ENCODE measurements around the gene PHC2.

The PHC2 gene

GRCh38 chr1:33380811-33381210, 50.1 kb downstream of the PHC2 start:
- TF ChIP-seq ZNF274 (IDR thresholded peaks at IDR 0.05; ENCODE audit: low read depth, low read length): no peak
- no peak overlapping the region for H3K4me3 ChIP-seq (ENCODE audit: low read length)

- no peak for TF ChIP-seq ZNF274 (IDR thresholded peaks at IDR 0.05; ENCODE audit: low read depth, low read length)
- no peak overlapping the region for H3K4me3 ChIP-seq (ENCODE audit: low read length)
These were observed 51.1 kb downstream of the PHC2 start for GRCh38 chr1:33379631-33380354.

DNA sequence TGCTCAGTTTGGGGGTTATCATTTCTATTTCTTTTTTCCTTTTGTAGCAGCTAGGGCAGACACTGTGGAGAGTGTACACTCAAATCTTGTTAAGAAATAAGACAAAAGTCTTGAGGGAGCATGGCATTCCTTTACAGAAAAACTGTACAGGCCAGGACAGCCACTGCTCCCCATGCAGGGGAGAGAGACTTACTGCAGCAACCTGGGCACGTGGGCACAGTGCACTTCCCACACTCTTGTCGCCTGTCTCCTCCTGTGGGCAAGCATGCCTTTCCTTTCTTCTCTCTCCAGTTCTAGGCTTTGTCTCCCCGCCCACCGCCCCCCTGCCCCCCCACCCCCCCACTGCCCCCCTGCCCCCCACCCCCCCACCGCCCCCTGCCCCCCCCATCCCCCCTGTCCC, 51.9 kb downstream of the PHC2 start:
- H3K4me3 ChIP-seq (ENCODE audit: low read length): no peak overlapping the region
- TF ChIP-seq ZNF274 (IDR thresholded peaks at IDR 0.05; ENCODE audit: low read depth, low read length): no peak

DNA sequence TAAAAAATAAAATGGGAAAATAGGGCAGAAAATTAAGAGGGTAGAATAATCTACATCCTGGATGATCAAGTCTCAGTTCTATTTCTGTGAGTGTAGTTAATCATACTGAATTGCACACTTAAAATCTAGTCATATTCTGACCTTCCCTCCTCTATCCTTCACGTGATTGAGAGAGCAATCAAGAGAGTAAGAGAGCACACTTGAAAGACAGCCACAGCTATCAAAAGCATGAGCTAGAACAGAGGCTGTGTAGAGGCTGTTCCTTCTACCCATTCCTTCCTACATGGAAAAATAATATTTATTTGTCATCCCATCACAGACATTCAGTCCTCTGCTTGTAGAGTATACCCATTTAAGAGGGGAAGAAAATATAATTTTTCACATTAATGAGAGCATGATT, 52.4 kb downstream of the PHC2 start:
- TF ChIP-seq ZNF274 (IDR thresholded peaks at IDR 0.05; ENCODE audit: low read depth, low read length): no peak
- H3K4me3 ChIP-seq (ENCODE audit: low read length): no peak overlapping the region

DNA sequence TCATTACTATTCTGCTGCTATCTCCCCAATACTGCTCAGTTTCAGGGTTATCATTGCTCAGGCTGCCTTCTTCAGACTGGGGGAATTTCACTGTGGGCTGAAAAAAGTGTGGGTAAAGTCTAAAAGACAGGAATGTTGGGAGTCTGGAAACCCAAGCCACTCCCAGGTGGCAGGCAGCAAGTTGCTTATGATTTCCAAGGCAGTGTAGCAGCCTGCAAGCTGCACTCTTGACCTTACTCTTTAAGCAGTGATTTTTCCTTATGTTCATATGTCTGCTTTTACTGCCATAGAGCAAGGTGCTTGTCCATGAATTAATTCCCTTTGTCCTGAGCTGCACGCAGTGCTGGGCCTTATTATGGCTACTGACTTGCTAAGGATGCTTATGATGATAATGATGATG, 53.1 kb downstream of the PHC2 start:
- no peak overlapping the region for H3K4me3 ChIP-seq (ENCODE audit: low read length)
- TF ChIP-seq ZNF274 (IDR thresholded peaks at IDR 0.05; ENCODE audit: low read depth, low read length): no peak

DNA sequence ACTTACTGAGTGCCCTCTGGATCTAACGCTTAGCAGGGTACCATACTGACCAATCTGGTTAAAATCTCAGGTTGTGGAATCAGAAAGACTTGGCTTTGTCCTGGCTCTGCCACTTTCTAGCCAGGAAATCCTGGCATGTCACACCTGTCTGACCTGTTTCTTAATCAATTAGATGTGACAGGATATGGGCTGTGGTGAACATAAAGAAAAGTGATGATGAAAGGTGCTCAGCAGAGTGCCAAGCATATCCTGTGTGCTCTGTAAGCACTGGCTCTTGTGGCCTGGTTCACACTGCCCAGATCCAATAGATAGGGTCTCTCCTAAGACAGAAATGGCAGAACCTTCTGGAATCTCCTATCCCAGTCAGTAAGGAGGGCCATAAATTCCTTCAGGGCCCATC, 53.9 kb downstream of the PHC2 start:
- no peak for TF ChIP-seq ZNF274 (IDR thresholded peaks at IDR 0.05; ENCODE audit: low read depth, low read length)
- H3K4me3 ChIP-seq (ENCODE audit: low read length): no peak overlapping the region

DNA sequence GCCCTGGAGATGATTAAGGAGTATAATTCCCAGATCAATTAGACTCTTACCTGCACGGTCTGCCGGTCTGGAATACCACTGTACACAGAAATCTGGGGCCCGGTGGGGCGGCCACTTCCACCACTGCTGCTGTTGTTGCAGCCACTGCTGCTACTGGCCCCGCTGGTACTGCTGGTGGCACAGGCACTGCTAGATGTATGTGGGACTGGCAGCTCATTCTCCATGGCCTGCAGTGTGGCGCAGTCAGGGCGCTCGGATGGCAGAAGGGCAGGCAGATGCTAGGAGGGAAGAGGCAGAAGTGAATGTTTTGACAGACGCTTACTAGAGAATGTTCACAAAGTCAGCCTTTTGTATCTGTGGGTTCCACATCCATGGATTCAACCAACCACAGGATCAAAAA, 55.6 kb downstream of the PHC2 start:
- H3K4me3 ChIP-seq (ENCODE audit: low read length): no peak overlapping the region
- no peak for TF ChIP-seq ZNF274 (IDR thresholded peaks at IDR 0.05; ENCODE audit: low read depth, low read length)

DNA sequence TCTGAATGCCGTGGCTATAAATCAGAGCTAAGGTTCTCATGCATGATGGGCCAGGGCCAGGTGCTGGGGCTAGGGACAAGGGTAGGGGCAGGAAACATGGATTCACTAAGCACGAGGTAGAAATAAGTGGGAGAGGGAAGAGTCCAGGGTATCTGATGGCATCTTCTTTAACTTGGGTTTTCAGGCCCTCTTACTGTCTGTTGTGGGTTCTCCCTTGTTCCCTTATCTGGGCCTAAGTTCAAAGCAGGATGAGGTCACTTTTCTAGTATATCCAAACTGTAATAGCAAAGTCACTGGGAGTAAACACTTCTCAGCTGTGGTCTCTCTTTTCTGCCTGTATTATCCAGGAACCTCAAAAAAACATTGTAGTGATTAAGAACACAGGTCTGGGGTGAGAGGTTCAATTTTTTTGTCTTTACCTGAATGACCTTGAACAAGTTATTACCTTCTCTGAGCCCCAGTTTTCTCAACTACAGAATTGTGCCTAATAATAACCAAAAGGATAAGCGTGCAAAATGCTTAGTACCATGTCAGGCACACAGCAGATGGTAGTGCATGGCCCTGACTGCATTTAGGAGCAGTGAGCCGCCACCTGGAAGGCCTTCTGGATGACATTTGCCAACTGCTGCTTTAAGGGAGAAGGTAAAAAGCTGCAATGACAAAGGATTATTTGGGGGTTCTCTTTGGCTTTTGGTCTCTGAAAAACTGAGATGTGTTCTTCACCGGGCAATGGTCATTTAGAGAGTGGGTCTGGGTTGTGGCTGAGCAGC, 56.4 kb downstream of the PHC2 start:
- TF ChIP-seq ZNF274 (IDR thresholded peaks at IDR 0.05; ENCODE audit: low read depth, low read length): no peak
- no peak overlapping the region for H3K4me3 ChIP-seq (ENCODE audit: low read length)

GRCh38 chr1:33373606-33374005, 57.3 kb downstream of the PHC2 start:
- no peak overlapping the region for H3K4me3 ChIP-seq (ENCODE audit: low read length)
- no peak for TF ChIP-seq ZNF274 (IDR thresholded peaks at IDR 0.05; ENCODE audit: low read depth, low read length)

DNA sequence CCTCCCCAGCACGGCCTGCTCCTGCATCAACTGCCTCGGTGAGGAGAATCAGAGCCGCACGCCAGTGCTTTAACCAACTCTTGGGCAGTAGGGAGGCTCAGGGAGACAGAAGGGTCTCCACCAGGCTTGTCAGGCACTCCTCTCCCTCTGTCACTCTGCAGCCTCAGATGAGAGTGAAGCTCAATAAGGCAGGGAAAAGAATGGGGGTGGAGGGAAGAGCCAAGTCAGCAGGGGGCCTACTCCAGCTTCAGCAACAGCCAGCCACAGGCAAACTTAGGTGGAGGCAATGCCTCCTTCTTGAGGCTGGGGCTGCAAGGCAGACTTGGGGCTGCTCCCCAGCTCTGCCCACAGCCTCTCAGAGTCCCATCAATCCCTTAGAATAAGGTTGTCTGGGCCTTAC, 58.2 kb downstream of the PHC2 start:
- no peak overlapping the region for H3K4me3 ChIP-seq (ENCODE audit: low read length)
- no peak for TF ChIP-seq ZNF274 (IDR thresholded peaks at IDR 0.05; ENCODE audit: low read depth, low read length)

DNA sequence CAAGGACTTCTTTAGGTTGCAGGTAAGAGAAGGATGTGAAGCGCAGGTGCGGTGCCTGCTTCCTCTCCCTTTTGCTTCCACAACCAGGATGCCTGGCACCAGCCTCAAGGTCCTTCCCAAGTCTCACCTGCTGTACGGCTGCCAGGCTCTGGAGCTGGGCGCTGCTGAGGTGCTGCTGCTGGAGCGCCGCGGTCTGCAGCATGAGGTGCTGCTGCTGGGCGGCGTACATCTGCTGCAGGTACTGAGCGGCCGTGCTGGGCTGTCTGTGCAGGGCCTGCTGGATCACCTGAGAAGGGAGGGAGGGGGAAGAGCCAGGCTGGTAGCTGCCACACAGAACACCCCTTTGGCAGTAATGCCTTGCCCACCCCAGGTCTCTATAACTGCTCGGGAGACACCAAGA, 58.7 kb downstream of the PHC2 start:
- TF ChIP-seq ZNF274 (IDR thresholded peaks at IDR 0.05; ENCODE audit: low read depth, low read length): no peak
- H3K4me3 ChIP-seq (ENCODE audit: low read length): no peak overlapping the region

- no peak for TF ChIP-seq ZNF274 (IDR thresholded peaks at IDR 0.05; ENCODE audit: low read depth, low read length)
These were observed 59.6 kb downstream of the PHC2 start for GRCh38 chr1:33371334-33371733.

GRCh38 chr1:33370827-33371226, 60.1 kb downstream of the PHC2 start:
- no peak overlapping the region for H3K4me3 ChIP-seq (ENCODE audit: low read length)
- TF ChIP-seq ZNF274 (IDR thresholded peaks at IDR 0.05; ENCODE audit: low read depth, low read length): no peak

More at GRCh38 chr1:33371334-33371733, 59.6 kb downstream of the PHC2 start:
- H3K4me3 ChIP-seq (ENCODE audit: low read length): no peak overlapping the region

GRCh38 chr1:33370301-33370700, 60.6 kb downstream of the PHC2 start:
- TF ChIP-seq ZNF274 (IDR thresholded peaks at IDR 0.05; ENCODE audit: low read depth, low read length): no peak

DNA sequence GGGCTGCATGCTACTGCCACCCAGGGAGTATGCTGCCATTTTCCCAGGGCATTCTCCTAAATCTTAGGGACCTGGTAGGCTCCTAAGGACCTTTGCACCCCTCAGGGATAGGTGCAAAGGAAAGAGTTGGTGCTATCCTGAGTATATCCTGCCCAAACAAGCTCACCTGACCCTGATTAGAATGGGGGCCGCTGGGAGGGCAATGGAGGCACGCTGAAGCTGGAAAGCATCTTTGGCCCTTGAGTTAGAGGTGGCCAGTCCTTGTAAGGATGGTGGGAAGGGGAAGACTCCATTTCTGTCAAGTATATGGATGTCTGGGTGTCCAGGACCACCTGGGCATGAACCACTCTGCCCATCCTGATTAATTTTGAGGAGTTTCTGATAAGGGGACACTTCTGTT, 61.1 kb downstream of the PHC2 start:
- TF ChIP-seq ZNF274 (IDR thresholded peaks at IDR 0.05; ENCODE audit: low read depth, low read length): no peak
- H3K4me3 ChIP-seq (ENCODE audit: low read length): no peak overlapping the region

More at GRCh38 chr1:33370301-33370700, 60.6 kb downstream of the PHC2 start:
- H3K4me3 ChIP-seq (ENCODE audit: low read length): no peak overlapping the region

All from GM08714 (cell line).